ENCODE measurements around the gene MARK3.

MARK3 gene

DNA sequence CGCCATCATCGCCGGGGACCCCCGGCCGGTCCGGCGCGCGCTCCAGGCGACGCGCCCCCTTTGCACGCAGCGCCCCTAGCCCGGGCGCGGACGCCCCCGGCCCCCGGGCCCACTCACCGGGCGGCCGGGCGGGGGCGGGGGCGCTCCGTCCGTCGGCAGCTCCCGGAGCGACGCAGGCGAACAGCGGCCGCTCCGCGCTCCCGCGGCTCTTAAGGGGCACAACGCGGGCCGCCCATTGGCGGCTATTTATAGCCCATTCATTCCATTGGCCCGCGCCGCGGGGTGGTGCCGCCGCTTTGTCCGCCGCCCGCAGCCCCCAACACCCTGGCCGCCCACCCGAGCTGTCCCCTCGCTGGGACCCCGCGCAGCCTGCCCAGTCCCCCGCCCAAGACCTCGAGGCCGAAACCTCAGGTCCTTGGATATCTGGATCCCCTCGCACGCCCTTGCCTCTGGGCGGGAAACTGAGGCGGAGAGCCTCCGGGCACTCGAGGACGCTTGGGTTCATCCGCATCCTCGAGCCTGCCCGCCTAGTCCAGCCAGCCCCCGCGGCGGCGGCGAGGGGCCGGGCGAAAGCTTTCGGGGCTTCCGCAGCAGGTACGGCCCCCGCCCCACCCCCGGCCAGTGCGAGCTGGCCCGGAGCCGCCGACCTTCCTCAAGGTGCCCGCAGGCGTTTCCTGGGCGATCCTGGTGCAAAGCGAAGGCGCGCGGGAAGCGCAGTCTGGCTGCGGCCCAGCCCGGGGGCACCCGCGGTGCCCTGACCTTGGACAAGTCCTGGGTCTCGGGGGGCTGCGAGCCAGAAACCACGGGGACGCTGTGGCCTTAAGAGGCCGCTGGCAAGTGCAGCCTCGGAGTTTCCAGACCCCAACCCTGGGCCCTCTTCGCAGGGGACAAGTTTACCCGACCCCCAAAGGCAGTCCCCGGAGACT is 137.7 kb downstream of the MARK3 start, which contains the start of gene CKB:
CKB (minus strand) TSS at position 182 of the 926 bp plus-strand sequence. CDS start 337 bp downstream, outside the sequence.
- in situ Hi-C loops (cut with MboI; ENCODE audit: low sequenced_read_pairs) = no loop called here

GRCh38 chr14:103523575-103523954 is 138.3 kb downstream of the MARK3 start:
- in situ Hi-C loops (cut with MboI; ENCODE audit: low sequenced_read_pairs) = no loop called here

- in situ Hi-C loops (cut with MboI; ENCODE audit: low sequenced_read_pairs) = no loop called here
These were observed 139.1 kb downstream of the MARK3 start for GRCh38 chr14:103524002-103524935.

- in situ Hi-C loops (cut with MboI; ENCODE audit: low sequenced_read_pairs) = loop anchor here (25.0 kb wide), 1 partner anchor 438 kb away; the partner anchor contains the start of genes EXOC3L4 and LBHD2
These were observed 140.4 kb downstream of the MARK3 start for GRCh38 chr14:103525430-103526246.

- in situ Hi-C loops (cut with MboI; ENCODE audit: low sequenced_read_pairs) = loop anchor here (25.0 kb wide), 1 partner anchor 439 kb away; the partner anchor contains the start of genes EXOC3L4 and LBHD2
These were observed 141.2 kb downstream of the MARK3 start for GRCh38 chr14:103526247-103526913.

DNA sequence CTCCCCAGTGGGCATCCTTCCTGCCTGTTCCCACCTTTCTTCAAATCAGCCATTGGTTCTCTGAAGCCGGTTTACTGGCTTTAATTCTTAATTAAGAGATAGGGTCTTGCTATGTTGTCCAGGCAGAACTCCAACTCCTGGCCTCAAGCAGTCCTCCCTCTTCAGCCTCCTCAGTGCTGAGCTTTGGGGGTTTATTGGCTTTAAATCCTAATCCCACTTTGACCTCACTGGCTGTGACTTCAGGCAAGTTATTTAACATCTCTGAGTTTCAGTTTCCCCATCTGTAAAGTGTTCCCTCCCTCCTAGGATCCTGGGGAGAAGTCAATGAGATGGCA is 141.7 kb downstream of the MARK3 start:
- in situ Hi-C loops (cut with MboI; ENCODE audit: low sequenced_read_pairs) = loop anchor here (25.0 kb wide), 1 partner anchor 440 kb away; the partner anchor contains the start of genes EXOC3L4 and LBHD2

- in situ Hi-C loops (cut with MboI; ENCODE audit: low sequenced_read_pairs) = loop anchor here (25.0 kb wide), 1 partner anchor 440 kb away; the partner anchor contains the start of genes EXOC3L4 and LBHD2
These were observed 142.4 kb downstream of the MARK3 start for GRCh38 chr14:103527408-103528145.

GRCh38 chr14:103528146-103528586 is 143.0 kb downstream of the MARK3 start:
- in situ Hi-C loops (cut with MboI; ENCODE audit: low sequenced_read_pairs) = loop anchor here (25.0 kb wide), 1 partner anchor 441 kb away; the partner anchor contains the start of genes EXOC3L4 and LBHD2

GRCh38 chr14:103528587-103529382 is 143.6 kb downstream of the MARK3 start, which contains the start of gene TRMT61A:
Gene TRMT61A (plus strand): TSS chr14:103529196. CDS start chr14:103529979, 783 bp downstream.
- in situ Hi-C loops (cut with MboI; ENCODE audit: low sequenced_read_pairs) = loop anchor here (25.0 kb wide), 1 partner anchor 441 kb away; the partner anchor contains the start of genes EXOC3L4 and LBHD2

GRCh38 chr14:103529383-103530365 is 144.5 kb downstream of the MARK3 start:
- in situ Hi-C loops (cut with MboI; ENCODE audit: low sequenced_read_pairs) = loop anchor here (25.0 kb wide), 1 partner anchor 442 kb away; the partner anchor contains the start of genes EXOC3L4 and LBHD2

- in situ Hi-C loops (cut with MboI; ENCODE audit: low sequenced_read_pairs) = loop anchor here (25.0 kb wide), 1 partner anchor 443 kb away; the partner anchor contains the start of genes EXOC3L4 and LBHD2
These were observed 145.2 kb downstream of the MARK3 start for GRCh38 chr14:103530390-103530789.

GRCh38 chr14:103530831-103531230 is 145.6 kb downstream of the MARK3 start:
- in situ Hi-C loops (cut with MboI; ENCODE audit: low sequenced_read_pairs) = loop anchor here (25.0 kb wide), 1 partner anchor 444 kb away; the partner anchor contains the start of genes EXOC3L4 and LBHD2

GRCh38 chr14:103531421-103532215 is 146.4 kb downstream of the MARK3 start:
- in situ Hi-C loops (cut with MboI; ENCODE audit: low sequenced_read_pairs) = loop anchor here (25.0 kb wide), 1 partner anchor 444 kb away; the partner anchor contains the start of genes EXOC3L4 and LBHD2

- in situ Hi-C loops (cut with MboI; ENCODE audit: low sequenced_read_pairs) = loop anchor here (25.0 kb wide), 1 partner anchor 445 kb away; the partner anchor contains the start of genes EXOC3L4 and LBHD2
These were observed 147.3 kb downstream of the MARK3 start for GRCh38 chr14:103532216-103533136.
